CD4-positive, CD25-positive, alpha-beta regulatory T cell (primary cell): ENCODE measurements around the gene GNB1. TPM values are rescaled to one million over a fixed set of nuclear protein-coding genes. Genes with fewer than 3 reads are reported as not detected.

ENCODE experiments used
- ATAC-seq, 2 donors: fragments of 150-1000 bp; cut with Tn5 transposase; one replicate each; pipeline ENCODE4 v1.10.0; 2021; ENCODE audit warnings: low read depth in 2 of 2, moderate number of reproducible peaks in 2 of 2, moderate library complexity in 1 of 2
- DNase-seq, 3 donors: peaks; one replicate each; pipeline versions ENCODE4 v3.0.0 to v3.0.0-alpha.2; 2012 to 2022; ENCODE audit warnings: mixed read lengths in 1 of 3
- H3K27ac ChIP-seq: one replicate; pipeline ENCODE4 v1.7.0; 2013; ENCODE audit warnings: mild to moderate bottlenecking, low read length; ENCODE audit not compliant: insufficient read depth, poor library complexity, severe bottlenecking
- H3K27me3 ChIP-seq: one replicate; pipeline ENCODE4 v1.7.0; 2013; ENCODE audit warnings: low read length; ENCODE audit not compliant: control insufficient read depth, insufficient read depth
- H3K36me3 ChIP-seq: one replicate; pipeline ENCODE4 v1.7.0; 2013; ENCODE audit warnings: mild to moderate bottlenecking, low read length, moderate library complexity; ENCODE audit not compliant: control insufficient read depth, insufficient read depth
- H3K4me1 ChIP-seq: 2 replicates; pipeline ENCODE4 v1.7.0; 2013; ENCODE audit warnings: mild to moderate bottlenecking, low read length; ENCODE audit not compliant: insufficient read depth, control insufficient read depth, poor library complexity, severe bottlenecking
- H3K4me3 ChIP-seq: one replicate; pipeline ENCODE4 v1.7.0; 2013; ENCODE audit warnings: low read depth, mild to moderate bottlenecking, low read length, moderate library complexity
- H3K9me3 ChIP-seq, 2 experiments: 1 replicate in 1 of 2; 2 replicates in 1 of 2; pipeline ENCODE4 v1.7.0; 2013; ENCODE audit warnings: low read length in 2 of 2, mild to moderate bottlenecking in 1 of 2, moderate library complexity in 1 of 2; ENCODE audit not compliant: control insufficient read depth in 2 of 2
- H3K27ac Mint-ChIP-seq, 3 donors: one replicate each; pipeline ENCODE4 v1.8.0; 2020 to 2022; ENCODE audit warnings: mild to moderate bottlenecking in 3 of 3, mixed read lengths in 3 of 3, moderate library complexity in 2 of 3
- H3K27me3 Mint-ChIP-seq: one replicate; pipeline ENCODE4 v1.8.0; 2022; ENCODE audit warnings: mild to moderate bottlenecking, mixed read lengths
- H3K36me3 Mint-ChIP-seq: one replicate; pipeline ENCODE4 v1.8.0; 2020; ENCODE audit warnings: mixed read lengths
- H3K4me1 Mint-ChIP-seq, 4 donors: one replicate each; pipeline ENCODE4 v1.8.0; 2020 to 2022; ENCODE audit warnings: mixed read lengths in 4 of 4, mild to moderate bottlenecking in 1 of 4
- H3K4me3 Mint-ChIP-seq, 4 donors: one replicate each; pipeline ENCODE4 v1.8.0; 2020 to 2022; ENCODE audit warnings: mild to moderate bottlenecking in 4 of 4, mixed read lengths in 4 of 4, moderate library complexity in 3 of 4
- H3K9me3 Mint-ChIP-seq, 7 donors: one replicate each; pipeline ENCODE4 v1.8.0; 2020 to 2022; ENCODE audit warnings: mixed read lengths in 7 of 7, mild to moderate bottlenecking in 3 of 7, moderate library complexity in 2 of 7
- polyA plus RNA-seq, 4 donors: library from polyadenylated mRNA; unstranded; fragments of 300-500 nt; fragmentation: Illumina TruSeq; gene quantifications; one replicate each; pipeline ENCODE4 v1.2.3, GENCODE V29; 2021
- total RNA-seq: library from RNA; stranded (reverse); gene quantifications from one replicate; pipeline ENCODE4 v1.2.3, GENCODE V29; 2022

Gene GNB1
- total and polyA plus RNA-seq, 5 donors from 2014 or later = 47.0 to 242 (median 102) TPM

- peaks cover 0 to 14% (median 7%) of the 10 kb centered on the region in 4 donors for H3K4me1 Mint-ChIP-seq
- ATAC-seq (no peak), DNase-seq (no peak)
- Histone ChIP-seq H3K27me3 (no peaks in the 10 kb centered on the region), H3K9me3 (no peaks in the 10 kb centered on the region), H3K36me3 (peaks cover 36% of the 10 kb centered on the region), H3K27ac (no peak overlapping the region), H3K4me1 (no peaks in the 10 kb centered on the region), H3K4me3 (no peak overlapping the region)
- peaks cover 32% of the 10 kb centered on the region for H3K36me3 Mint-ChIP-seq
- peak overlapping the region in 2 of 3 donors; percentile 15 to 20 for H3K27ac Mint-ChIP-seq
- H3K9me3 Mint-ChIP-seq = peaks cover 0 to 5% (median 1%) of the 10 kb centered on the region in 7 donors
- H3K4me3 Mint-ChIP-seq = no peak overlapping the region
- no peaks in the 10 kb centered on the region for H3K27me3 Mint-ChIP-seq
Measured at GRCh38 chr1:1768249-1768992, 122.5 kb downstream of the GNB1 start.

DNA sequence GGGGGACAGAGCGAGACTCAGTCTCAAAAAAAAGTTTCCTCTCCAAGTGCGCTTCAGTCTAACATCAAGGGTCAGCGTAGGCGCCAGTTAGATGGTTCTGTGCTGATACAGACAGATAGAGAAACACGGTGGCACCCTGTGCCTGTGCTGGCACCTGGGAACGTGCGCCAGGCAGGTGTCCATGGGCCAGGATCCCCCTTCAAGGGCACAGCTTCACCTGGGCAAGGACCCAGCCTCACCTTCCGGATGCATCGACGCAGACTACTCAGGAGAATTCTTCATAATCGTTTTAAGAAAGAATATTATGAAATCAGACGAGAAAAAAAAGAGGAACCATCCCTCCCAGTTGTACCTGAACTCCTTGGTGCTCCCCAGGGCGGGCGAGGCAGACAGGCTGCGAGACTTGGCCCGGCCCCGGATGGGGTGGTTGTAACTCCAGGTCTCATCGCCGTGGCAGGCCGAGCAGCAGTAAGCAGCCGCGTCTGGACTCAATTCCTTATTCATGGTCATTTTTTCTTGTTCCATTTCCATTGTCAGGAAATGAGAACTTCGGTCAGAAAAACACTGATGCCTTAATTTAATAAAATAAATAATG, 125.9 kb downstream of the GNB1 start:
- Histone ChIP-seq H3K4me3 (no peak overlapping the region), H3K36me3 (peaks cover 44% of the 10 kb centered on the region), H3K9me3 (no peaks in the 10 kb centered on the region), H3K4me1 (no peaks in the 10 kb centered on the region), H3K27me3 (no peaks in the 10 kb centered on the region), H3K27ac (no peak overlapping the region)
- Mint-ChIP-seq H3K4me3 (no peak overlapping the region), H3K27me3 (no peaks in the 10 kb centered on the region), H3K27ac (no peak overlapping the region), H3K36me3 (peaks cover 20% of the 10 kb centered on the region), H3K4me1 (peaks cover 0 to 7% (median 2%) of the 10 kb centered on the region in 4 donors), H3K9me3 (no peaks in the 10 kb centered on the region)
- ATAC-seq (no peak), DNase-seq (no peak)

- Histone ChIP-seq H3K27me3 (no peaks in the 10 kb centered on the region), H3K9me3 (no peaks in the 10 kb centered on the region), H3K36me3 (peaks cover 47% of the 10 kb centered on the region), H3K4me1 (no peaks in the 10 kb centered on the region), H3K27ac (no peak overlapping the region), H3K4me3 (no peak overlapping the region)
- no peak overlapping the region for H3K4me3 Mint-ChIP-seq
- no peak for DNase-seq
- no peaks in the 10 kb centered on the region for H3K27me3 Mint-ChIP-seq
- no peaks in the 10 kb centered on the region for H3K9me3 Mint-ChIP-seq
- peaks cover 0 to 7% (median 2%) of the 10 kb centered on the region in 4 donors for H3K4me1 Mint-ChIP-seq
- H3K27ac Mint-ChIP-seq = peak overlapping the region in 1 of 3 donors; percentile 52
- peak; percentile 42 to 47 for ATAC-seq
- peaks cover 20% of the 10 kb centered on the region for H3K36me3 Mint-ChIP-seq
Measured at GRCh38 chr1:1763657-1764621, 126.9 kb downstream of the GNB1 start.

- Histone ChIP-seq H3K9me3 (no peaks in the 10 kb centered on the region), H3K27ac (no peak overlapping the region), H3K27me3 (no peaks in the 10 kb centered on the region), H3K4me3 (no peak overlapping the region), H3K4me1 (no peaks in the 10 kb centered on the region), H3K36me3 (peaks cover 41% of the 10 kb centered on the region)
- peaks cover 14% of the 10 kb centered on the region for H3K36me3 Mint-ChIP-seq
- H3K9me3 Mint-ChIP-seq = no peaks in the 10 kb centered on the region
- no peak overlapping the region for H3K27ac Mint-ChIP-seq
- DNase-seq = no peak
- peak overlapping the region in 1 of 4 donors; percentile 15 for H3K4me3 Mint-ChIP-seq
- peaks cover 0 to 2% (median 0%) of the 10 kb centered on the region in 4 donors for H3K4me1 Mint-ChIP-seq
- no peaks in the 10 kb centered on the region for H3K27me3 Mint-ChIP-seq
- no peak for ATAC-seq
Measured at GRCh38 chr1:1761504-1762376, 129.1 kb downstream of the GNB1 start.

- Histone ChIP-seq H3K9me3 (no peaks in the 10 kb centered on the region), H3K4me3 (no peak overlapping the region), H3K27ac (no peak overlapping the region), H3K4me1 (no peaks in the 10 kb centered on the region), H3K27me3 (no peaks in the 10 kb centered on the region), H3K36me3 (peaks cover 38% of the 10 kb centered on the region)
- peaks cover 0 to 2% (median 0%) of the 10 kb centered on the region in 4 donors for H3K4me1 Mint-ChIP-seq
- DNase-seq = no peak
- H3K4me3 Mint-ChIP-seq = no peak overlapping the region
- no peak for ATAC-seq
- H3K27ac Mint-ChIP-seq = no peak overlapping the region
- no peaks in the 10 kb centered on the region for H3K9me3 Mint-ChIP-seq
- H3K36me3 Mint-ChIP-seq = peaks cover 14% of the 10 kb centered on the region
- H3K27me3 Mint-ChIP-seq = no peaks in the 10 kb centered on the region
Measured at GRCh38 chr1:1760715-1761114, 130.2 kb downstream of the GNB1 start.

- Histone ChIP-seq H3K9me3 (no peaks in the 10 kb centered on the region), H3K27me3 (no peaks in the 10 kb centered on the region), H3K27ac (no peak overlapping the region), H3K4me1 (no peaks in the 10 kb centered on the region), H3K36me3 (peaks cover 38% of the 10 kb centered on the region), H3K4me3 (no peak overlapping the region)
- no peaks in the 10 kb centered on the region for H3K27me3 Mint-ChIP-seq
- H3K4me3 Mint-ChIP-seq = no peak overlapping the region
- no peaks in the 10 kb centered on the region for H3K9me3 Mint-ChIP-seq
- no peak for DNase-seq
- H3K4me1 Mint-ChIP-seq = peaks cover 0 to 2% (median 0%) of the 10 kb centered on the region in 4 donors
- H3K27ac Mint-ChIP-seq = no peak overlapping the region
- H3K36me3 Mint-ChIP-seq = peaks cover 14% of the 10 kb centered on the region
- ATAC-seq = no peak
Measured at GRCh38 chr1:1760345-1760650, 130.6 kb downstream of the GNB1 start.
